IMR-90 (cell line): ENCODE results near the gene SYNPO2L. TPM values are rescaled to one million over a fixed set of nuclear protein-coding genes. Genes with fewer than 3 reads are reported as not detected.
A peak's percentile ranks its signal among the peaks of the same experiment; 100 is the strongest.
"Not testable (repeated sequence)": the region's sequence is repeated elsewhere in the genome, so short reads cannot be mapped to it uniquely, and the experiment has no call there.

Source experiments
- ATAC-seq: fragments of 200-7000 bp; cut with Tn5 transposase; 2 replicates; pipeline ENCODE4 v1.9.1; 2020; ENCODE audit warnings: low read depth, mild to moderate bottlenecking, moderate library complexity
- BruUV-seq: library from RNA; stranded (reverse); fragments of 400-500 nt; replicated peaks from 2 replicates; lab custom pipeline; 2021; lab: Mats Ljungman, UMichigan
- CTCF ChIA-PET: fragments of 300-600 bp; formaldehyde crosslinking; extraction: SDS; loops from one replicate; lab custom pipeline; 2021; ENCODE audit warnings: antibody characterized with exemption; lab: Yijun Ruan, JAX
- POLR2A ChIA-PET: fragments of 300-600 bp; sonication (Branson Sonifier 250); formaldehyde crosslinking; loops from one replicate; lab custom pipeline; 2022; ENCODE audit warnings: antibody characterized with exemption; ENCODE audit not compliant: unreplicated experiment; lab: Charles Lee
- DNase-seq: peaks from one replicate; pipeline ENCODE4 v3.0.0; 2013
- H2AFZ ChIP-seq: replicated peaks from 2 replicates; pipeline ENCODE3; 2013; ENCODE audit warnings: low read length, mild to moderate bottlenecking; ENCODE audit not compliant: poor library complexity
- H2AK5ac ChIP-seq: 2 replicates; pipeline ENCODE4 v1.6.1; 2013; ENCODE audit warnings: low read depth, low read length, inconsistent platforms
- H2AK9ac ChIP-seq: replicated peaks from 2 replicates; pipeline ENCODE3; 2013; ENCODE audit warnings: mild to moderate bottlenecking, low read depth, low read length, moderate library complexity; ENCODE audit not compliant: poor library complexity
- H2BK120ac ChIP-seq: 2 replicates; pipeline ENCODE4 v1.6.1; 2013; ENCODE audit warnings: low read depth, low read length, inconsistent platforms
- H2BK15ac ChIP-seq: 3 replicates; pipeline ENCODE4 v1.6.1; 2013; ENCODE audit warnings: low read depth, low read length, inconsistent platforms
- H2BK20ac ChIP-seq: 2 replicates; pipeline ENCODE4 v1.6.1; 2013; ENCODE audit warnings: low read depth, mild to moderate bottlenecking, inconsistent platforms, low read length, moderate library complexity
- H2BK5ac ChIP-seq: 2 replicates; pipeline ENCODE4 v1.6.1; 2013; ENCODE audit warnings: mild to moderate bottlenecking, low read depth, low read length, inconsistent platforms; ENCODE audit not compliant: poor library complexity, severe bottlenecking
- H3K14ac ChIP-seq: replicated peaks from 2 replicates; pipeline ENCODE4 v1.6.1; 2013; ENCODE audit warnings: low read depth, low read length, inconsistent platforms
- H3K18ac ChIP-seq: 2 replicates; pipeline ENCODE4 v1.6.1; 2013; ENCODE audit warnings: low read depth, low read length, control low read depth
- H3K23ac ChIP-seq: 2 replicates; pipeline ENCODE4 v1.6.1; 2013; ENCODE audit warnings: low read depth, low read length, inconsistent platforms
- H3K27ac ChIP-seq: 2 replicates; pipeline ENCODE4 v1.5.1; 2013; ENCODE audit warnings: mild to moderate bottlenecking, control low read depth, low read length; ENCODE audit not compliant: insufficient read depth
- H3K27me3 ChIP-seq: 2 replicates; pipeline ENCODE4 v1.6.1; 2013; ENCODE audit warnings: low read length; ENCODE audit not compliant: control insufficient read depth, insufficient read depth
- H3K36me3 ChIP-seq: 2 replicates; pipeline ENCODE4 v1.6.1; 2013; ENCODE audit warnings: low read length, mixed read lengths; ENCODE audit not compliant: control insufficient read depth, insufficient read depth
- H3K4ac ChIP-seq: 2 replicates; pipeline ENCODE4 v1.6.1; 2013; ENCODE audit warnings: low read depth, low read length, inconsistent platforms
- H3K4me1 ChIP-seq: 2 replicates; pipeline ENCODE4 v1.6.1; 2013; ENCODE audit warnings: low read length, mixed read lengths; ENCODE audit not compliant: control insufficient read depth, insufficient read depth
- H3K4me2 ChIP-seq: 2 replicates; pipeline ENCODE4 v1.6.1; 2013; ENCODE audit warnings: low read depth, mild to moderate bottlenecking, control low read depth, low read length, moderate library complexity
- H3K4me3 ChIP-seq: 2 replicates; pipeline ENCODE4 v1.5.1; 2013; ENCODE audit warnings: low read depth, mild to moderate bottlenecking, control low read depth, low read length, moderate library complexity; ENCODE audit not compliant: insufficient read depth
- H3K56ac ChIP-seq: 2 replicates; pipeline ENCODE4 v1.6.1; 2013; ENCODE audit warnings: low read length, inconsistent platforms; ENCODE audit not compliant: insufficient read depth; ENCODE audit errors: extremely low read depth
- H3K79me1 ChIP-seq, 2 experiments: 2 replicates each; pipeline ENCODE4 v1.6.1; 2013; ENCODE audit warnings: low read length in 2 of 2, inconsistent platforms in 1 of 2, low read depth in 1 of 2
- H3K9ac ChIP-seq: 2 replicates; pipeline ENCODE4 v1.6.1; 2013; ENCODE audit warnings: low read depth, low read length, control low read depth
- H3K9me1 ChIP-seq: 2 replicates; pipeline ENCODE4 v1.6.1; 2013; ENCODE audit warnings: low read length, inconsistent platforms; ENCODE audit not compliant: insufficient read depth
- H3K9me3 ChIP-seq: 2 replicates; pipeline ENCODE4 v1.6.1; 2013; ENCODE audit warnings: low read length; ENCODE audit not compliant: control insufficient read depth, insufficient read depth
- H4K20me1 ChIP-seq: 2 replicates; pipeline ENCODE4 v1.6.1; 2013; ENCODE audit warnings: low read length, inconsistent platforms; ENCODE audit not compliant: insufficient read depth
- H4K5ac ChIP-seq: 2 replicates; pipeline ENCODE4 v1.6.1; 2013; ENCODE audit warnings: mild to moderate bottlenecking, low read depth, low read length, control low read depth
- H4K8ac ChIP-seq, 2 experiments: 2 replicates each; pipeline ENCODE4 v1.6.1; 2013; ENCODE audit warnings: low read depth in 2 of 2, low read length in 2 of 2, control low read depth in 1 of 2, inconsistent platforms in 1 of 2
- H4K91ac ChIP-seq: 2 replicates; pipeline ENCODE4 v1.6.1; 2013; ENCODE audit warnings: low read depth, low read length, inconsistent platforms; ENCODE audit not compliant: insufficient read depth
- WGBS, 2 experiments: methylation state at CpG; one replicate each; pipeline versions ENCODE4 v1.1.5 to v1.1.7; 2013; ENCODE audit warnings: missing lambda C conversion rate in 2 of 2; ENCODE audit not compliant: insufficient read length in 1 of 2; ENCODE audit errors: extremely low coverage in 2 of 2; 5-methylcytosine and 5-hydroxymethylcytosine counted together
- dilution Hi-C: fragments of 300-500 bp; cut with HindIII; formaldehyde crosslinking; loops from one replicate; pipeline ENCODE4 v1.14.3; 2018; ENCODE audit warnings: low sequenced_read_pairs; ENCODE audit not compliant: unreplicated experiment
- in situ Hi-C: fragments of 300-500 bp; cut with MboI; formaldehyde crosslinking; loops from 3 replicates; pipeline ENCODE4 v1.14.3; 2019; ENCODE audit warnings: low sequenced_read_pairs, inconsistent platforms, mixed read lengths
- intact Hi-C: fragments of 100-400 bp; cut with micrococcal nuclease; formaldehyde crosslinking; loops from 2 replicates; pipeline ENCODE4 v1.10.0; 2022
- polyA plus RNA-seq, 3 experiments: library from polyadenylated mRNA; depleted of rRNA; stranded (reverse); fragments of >200 nt; gene quantifications; 2 replicates each; pipeline ENCODE4 v1.2.3, GENCODE V29; 2012; ENCODE audit warnings: low replicate concordance in 1 of 3
- total RNA-seq: library from RNA; depleted of rRNA; stranded (reverse); fragments of >200 nt; gene quantifications from 2 replicates; pipeline ENCODE4 v1.2.3, GENCODE V29; 2012

The SYNPO2L gene
- total and polyA plus RNA-seq, 2 of the 4 experiments (the other 2 are of a cell fraction) = 0.18 to 0.62 TPM

- BruUV-seq, ATAC-seq, H3K56ac ChIP-seq, H3K9me3 ChIP-seq, H3K18ac ChIP-seq, CTCF ChIA-PET, H3K9ac ChIP-seq, H3K9me1 ChIP-seq, H3K27ac ChIP-seq, H3K27me3 ChIP-seq, H3K14ac ChIP-seq, H3K36me3 ChIP-seq, H2AK5ac ChIP-seq, H4K91ac ChIP-seq, H2BK20ac ChIP-seq, H3K4ac ChIP-seq, H3K23ac ChIP-seq, H2BK120ac ChIP-seq, intact Hi-C loops, H4K5ac ChIP-seq, H3K4me3 ChIP-seq, H2AFZ ChIP-seq, H4K20me1 ChIP-seq, POLR2A ChIA-PET, H3K79me1 ChIP-seq, H3K4me1 ChIP-seq, H2AK9ac ChIP-seq, H2BK15ac ChIP-seq, in situ Hi-C loops, H2BK5ac ChIP-seq, H3K4me2 ChIP-seq, dilution Hi-C loops, H4K8ac ChIP-seq, DNase-seq: not testable (repeated sequence)
- no CpG with 5 or more reads among the region's 4 CpGs for WGBS, 2 experiments
These were observed 12.5 kb upstream of the SYNPO2L start for GRCh38 chr10:73668378-73668777.

- H2BK20ac ChIP-seq, H3K27me3 ChIP-seq, H2BK120ac ChIP-seq, ATAC-seq, H2AFZ ChIP-seq, H3K4me2 ChIP-seq, H2AK9ac ChIP-seq, H3K4me3 ChIP-seq, H3K79me1 ChIP-seq, BruUV-seq, dilution Hi-C loops, H4K20me1 ChIP-seq, H3K23ac ChIP-seq, POLR2A ChIA-PET, H3K14ac ChIP-seq, H3K4me1 ChIP-seq, in situ Hi-C loops, H3K9me1 ChIP-seq, intact Hi-C loops, H4K91ac ChIP-seq, H3K18ac ChIP-seq, H3K9ac ChIP-seq, H3K56ac ChIP-seq, H4K5ac ChIP-seq, H3K36me3 ChIP-seq, H2BK15ac ChIP-seq, H4K8ac ChIP-seq, CTCF ChIA-PET, H3K9me3 ChIP-seq: not testable (repeated sequence)
- H3K4ac ChIP-seq = 0 out of 2 replicates have a peak overlapping the region, but pooled peaks have one; percentile 43
- peak; percentile 75 for DNase-seq
- peak overlapping the region; percentile 49; the same call in 1 of the 2 replicates for H3K27ac ChIP-seq
- peak overlapping the region; percentile 67; the same call in 1 of the 2 replicates for H2AK5ac ChIP-seq
- peak overlapping the region; percentile 54 for H2BK5ac ChIP-seq
- no CpG with 5 or more reads among the region's 5 CpGs for WGBS, 2 experiments
These were observed 10.5 kb upstream of the SYNPO2L start for GRCh38 chr10:73666153-73666809.
